Prostate gland (tissue), 2 donors: ENCODE measurements around the gene INPP5A. TPM values are rescaled to one million over a fixed set of nuclear protein-coding genes. Genes with fewer than 3 reads are reported as not detected.

Experiments used
- DNase-seq: peaks from one replicate; pipeline ENCODE4 v3.0.0-alpha.2; 2019; ENCODE audit warnings: low spot score
- H3K27ac ChIP-seq, 2 donors: fragments of 200-600 bp; sonication (generic); 2 replicates each; pipeline ENCODE4 v1.5.1; 2017 to 2019
- H3K27me3 ChIP-seq: fragments of 200-600 bp; sonication (generic); replicated peaks from 2 replicates; pipeline ENCODE4 v1.5.1; 2019; ENCODE audit not compliant: insufficient read depth
- H3K36me3 ChIP-seq, 2 donors: fragments of 200-600 bp; sonication (generic); 1 replicate in 1 of 2; 2 replicates in 1 of 2; pipeline versions ENCODE4 v1.5.1 to v1.8.1; 2017 to 2019
- H3K4me1 ChIP-seq: fragments of 200-600 bp; sonication (generic); replicated peaks from 2 replicates; pipeline ENCODE4 v1.5.1; 2019
- H3K4me3 ChIP-seq, 2 donors: fragments of 200-600 bp; sonication (generic); 2 replicates each; pipeline ENCODE4 v1.5.1; 2017 to 2019
- H3K9me3 ChIP-seq: fragments of 200-600 bp; sonication (generic); 2 replicates; pipeline ENCODE4 v1.5.1; 2017
- POLR2A ChIP-seq: fragments of 450-650 bp; IDR thresholded peaks from one replicate; pipeline ENCODE4 v1.6.1; 2016; ENCODE audit warnings: antibody characterized with exemption, mild to moderate bottlenecking
- POLR2AphosphoS5 ChIP-seq: sonication (generic); formaldehyde crosslinking; IDR thresholded peaks from one replicate; pipeline ENCODE4 v1.6.1; 2017; ENCODE audit warnings: antibody characterized with exemption
- WGBS: methylation state at CpG from one replicate; pipeline ENCODE4 v1.1.5; 2018; 5-methylcytosine and 5-hydroxymethylcytosine counted together
- intact Hi-C: fragments of 100-400 bp; cut with DNase I; formaldehyde crosslinking; loops from one replicate; pipeline ENCODE4 v1.14.2; 2022
- total RNA-seq, 2 donors: library from RNA; depleted of rRNA; stranded (reverse); fragments of >200 nt; gene quantifications; one replicate each; pipeline ENCODE4 v1.1.0, GENCODE V29; 2016
- TF ChIP-seq, protein P1 (sequence below), 4 experiments: fragments of 200-600 bp in 2 of 4; fragments of 450-650 bp in 2 of 4; sonication (generic) in 2 of 4; IDR thresholded peaks; 1 replicate in 3 of 4; 2 replicates in 1 of 4; pipeline ENCODE4 v1.5.1; 2016 to 2019; ENCODE audit warnings: antibody characterized with exemption in 4 of 4, mild to moderate bottlenecking in 2 of 4, moderate library complexity in 2 of 4

The INPP5A gene
- total RNA-seq, 2 donors from 2014 or later: 49.5 to 83.3 TPM

DNA sequence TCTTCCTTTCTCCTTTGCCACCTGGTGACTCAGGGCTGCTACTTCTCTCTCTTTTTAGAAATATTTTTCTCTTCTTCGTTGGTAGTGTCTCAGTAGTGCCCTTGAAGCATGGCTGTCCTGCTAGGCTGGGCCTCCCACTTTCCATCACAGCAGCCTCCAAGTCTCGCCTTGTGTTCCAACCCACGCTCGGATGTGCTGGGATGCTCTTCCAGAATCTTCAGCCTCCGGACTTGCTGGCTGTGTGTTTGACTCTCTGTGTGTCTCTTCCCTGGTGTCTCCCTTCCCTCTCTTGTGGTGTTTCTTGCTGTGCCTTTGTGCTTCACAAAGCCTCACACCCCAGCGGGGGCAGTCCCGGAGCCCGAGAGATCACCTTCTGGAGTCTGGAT lies 100.5 kb downstream of the INPP5A start:
- intact Hi-C loops: no loop called here
- 59% methylated on average over 8 of the region's 8 CpGs for WGBS
- peaks cover 5% of the 10 kb centered on the region for H3K4me1 ChIP-seq

DNA sequence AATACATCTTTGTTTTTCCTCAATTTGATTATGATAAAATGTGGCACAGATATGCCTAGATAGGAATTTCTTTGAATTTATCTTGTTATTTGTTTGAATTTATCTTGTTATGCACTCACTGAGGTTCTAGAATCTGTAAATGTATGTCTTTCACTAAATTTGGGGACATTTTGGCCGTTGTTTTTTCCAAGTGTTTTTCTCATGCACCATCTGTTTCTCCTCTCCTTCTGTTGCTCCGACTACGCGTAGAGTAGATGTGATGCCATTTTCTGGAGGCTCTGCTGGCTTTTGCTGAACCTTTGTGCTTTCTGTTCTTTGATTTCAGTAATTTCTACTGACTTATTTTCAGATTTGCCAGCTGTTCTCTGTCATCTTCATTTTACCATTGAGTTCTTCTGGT lies 101.9 kb downstream of the INPP5A start:
- 84% methylated on average over 4 of the region's 4 CpGs for WGBS
- TF ChIP-seq POLR2AphosphoS5 (no peak), POLR2A (no peak)
- TF ChIP-seq, protein P1, sequence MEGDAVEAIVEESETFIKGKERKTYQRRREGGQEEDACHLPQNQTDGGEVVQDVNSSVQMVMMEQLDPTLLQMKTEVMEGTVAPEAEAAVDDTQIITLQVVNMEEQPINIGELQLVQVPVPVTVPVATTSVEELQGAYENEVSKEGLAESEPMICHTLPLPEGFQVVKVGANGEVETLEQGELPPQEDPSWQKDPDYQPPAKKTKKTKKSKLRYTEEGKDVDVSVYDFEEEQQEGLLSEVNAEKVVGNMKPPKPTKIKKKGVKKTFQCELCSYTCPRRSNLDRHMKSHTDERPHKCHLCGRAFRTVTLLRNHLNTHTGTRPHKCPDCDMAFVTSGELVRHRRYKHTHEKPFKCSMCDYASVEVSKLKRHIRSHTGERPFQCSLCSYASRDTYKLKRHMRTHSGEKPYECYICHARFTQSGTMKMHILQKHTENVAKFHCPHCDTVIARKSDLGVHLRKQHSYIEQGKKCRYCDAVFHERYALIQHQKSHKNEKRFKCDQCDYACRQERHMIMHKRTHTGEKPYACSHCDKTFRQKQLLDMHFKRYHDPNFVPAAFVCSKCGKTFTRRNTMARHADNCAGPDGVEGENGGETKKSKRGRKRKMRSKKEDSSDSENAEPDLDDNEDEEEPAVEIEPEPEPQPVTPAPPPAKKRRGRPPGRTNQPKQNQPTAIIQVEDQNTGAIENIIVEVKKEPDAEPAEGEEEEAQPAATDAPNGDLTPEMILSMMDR (IDR thresholded peaks at IDR 0.05): no peak
- no peak overlapping the region for H3K27ac ChIP-seq
- DNase-seq: no peak
- no peaks in the 10 kb centered on the region for H3K27me3 ChIP-seq
- no peak overlapping the region for H3K4me3 ChIP-seq
- no peaks in the 10 kb centered on the region for H3K36me3 ChIP-seq
- intact Hi-C loops: no loop called here
- no peaks in the 10 kb centered on the region for H3K9me3 ChIP-seq
- H3K4me1 ChIP-seq: no peaks in the 10 kb centered on the region

More for the DNA sequence above, 100.5 kb downstream of the INPP5A start:
- no peak for DNase-seq
- no peaks in the 10 kb centered on the region for H3K36me3 ChIP-seq
- no peaks in the 10 kb centered on the region for H3K9me3 ChIP-seq
- H3K27ac ChIP-seq: no peak overlapping the region
- no peak overlapping the region for H3K4me3 ChIP-seq
- H3K27me3 ChIP-seq: no peaks in the 10 kb centered on the region
- TF ChIP-seq POLR2AphosphoS5 (no peak), POLR2A (no peak)
- TF ChIP-seq, protein P1 (IDR thresholded peaks at IDR 0.05): no peak

GRCh38 chr10:132640326-132641125 lies 102.9 kb downstream of the INPP5A start:
- intact Hi-C loops: loop anchor here (10.0 kb wide), 1 partner anchor 246 kb away; the partner anchor contains the start of gene PWWP2B
- Histone ChIP-seq H3K4me3 (no peak overlapping the region), H3K9me3 (no peaks in the 10 kb centered on the region), H3K27ac (no peak overlapping the region), H3K27me3 (no peaks in the 10 kb centered on the region), H3K36me3 (no peaks in the 10 kb centered on the region), H3K4me1 (no peaks in the 10 kb centered on the region)
- WGBS: 91% methylated on average over 29 of the region's 29 CpGs
- DNase-seq: no peak
- TF ChIP-seq POLR2AphosphoS5 (no peak), POLR2A (no peak)
- TF ChIP-seq, protein P1 (IDR thresholded peaks at IDR 0.05): no peak

DNA sequence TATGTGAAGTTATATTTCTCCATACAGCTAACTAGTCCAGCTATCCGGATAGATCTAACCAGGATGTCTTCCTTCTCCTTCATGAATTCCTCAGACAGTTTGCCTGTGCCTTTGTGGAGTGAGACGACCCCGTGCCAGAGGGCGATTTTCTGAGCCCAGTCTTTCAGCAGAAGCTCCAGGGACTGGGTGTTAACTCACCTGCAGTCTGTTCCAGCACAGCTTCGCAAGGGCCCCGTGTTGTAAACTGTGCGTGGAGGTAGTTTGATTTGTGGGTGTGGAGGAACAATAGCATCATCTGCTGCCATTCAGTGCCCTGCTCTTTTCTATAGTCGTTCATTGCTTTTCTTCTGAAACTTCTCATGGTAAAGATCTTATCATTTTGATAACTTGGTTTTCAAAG lies 103.8 kb downstream of the INPP5A start:
- H3K9me3 ChIP-seq: no peaks in the 10 kb centered on the region
- no peak for DNase-seq
- intact Hi-C loops: loop anchor here (10.0 kb wide), 1 partner anchor 247 kb away; the partner anchor contains the start of gene PWWP2B
- H3K27me3 ChIP-seq: no peaks in the 10 kb centered on the region
- no peaks in the 10 kb centered on the region for H3K36me3 ChIP-seq
- no peak overlapping the region for H3K27ac ChIP-seq
- no peak overlapping the region for H3K4me3 ChIP-seq
- 55% methylated on average over 8 of the region's 8 CpGs for WGBS
- TF ChIP-seq POLR2A: no peak
- TF ChIP-seq POLR2AphosphoS5: no peak
- TF ChIP-seq, protein P1 (IDR thresholded peaks at IDR 0.05): no peak
- no peaks in the 10 kb centered on the region for H3K4me1 ChIP-seq
